Stimulated activated naive CD8-positive, alpha-beta T cell treated with anti-CD3 and anti-CD28 coated beads, Interleukin-15, Interleukin-2, amounts not matched to agents 100 ng/mL and 50 ng/mL, for 24 hours (primary cell): Measurements from ENCODE around the gene LMF1.

Experiments used
- H3K27ac Mint-ChIP-seq: one replicate; pipeline ENCODE4 v1.8.0; 2021; ENCODE audit warnings: mild to moderate bottlenecking, mixed read lengths
- H3K27me3 Mint-ChIP-seq: one replicate; pipeline ENCODE4 v1.8.0; 2021; ENCODE audit warnings: mixed read lengths
- H3K36me3 Mint-ChIP-seq: one replicate; pipeline ENCODE4 v1.8.0; 2021; ENCODE audit warnings: low read depth, mixed read lengths
- H3K4me1 Mint-ChIP-seq: one replicate; pipeline ENCODE4 v1.8.0; 2021; ENCODE audit warnings: low read depth, mixed read lengths
- H3K4me3 Mint-ChIP-seq: one replicate; pipeline ENCODE4 v1.8.0; 2021; ENCODE audit warnings: mild to moderate bottlenecking, mixed read lengths
- H3K9me3 Mint-ChIP-seq: one replicate; pipeline ENCODE4 v1.8.0; 2021; ENCODE audit warnings: mixed read lengths

The LMF1 gene

DNA sequence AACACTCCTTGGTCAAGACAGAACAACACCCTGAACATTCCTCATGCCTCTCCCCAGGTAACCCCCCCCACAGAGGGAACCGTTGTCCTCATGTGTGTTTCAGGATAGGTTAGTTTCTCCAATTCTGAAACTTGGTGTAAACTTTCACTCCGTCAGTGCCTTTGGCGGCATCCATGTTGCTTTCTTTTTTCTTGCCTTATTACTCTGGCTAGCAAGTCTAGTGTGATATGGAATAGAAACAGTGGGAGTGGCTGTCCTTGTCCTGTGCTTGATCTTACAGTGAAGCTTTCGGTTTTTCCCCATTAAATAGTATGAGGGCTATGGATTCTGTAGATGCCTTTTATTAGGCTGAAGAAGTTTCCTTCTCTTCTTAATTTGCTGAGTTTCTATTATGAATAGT, 134.6 kb downstream of the LMF1 start:
- Mint-ChIP-seq H3K27me3 (no peaks in the 10 kb centered on the region), H3K4me1 (no peaks in the 10 kb centered on the region), H3K36me3 (no peaks in the 10 kb centered on the region), H3K4me3 (no peak overlapping the region), H3K9me3 (peaks cover 5% of the 10 kb centered on the region), H3K27ac (no peak overlapping the region)

DNA sequence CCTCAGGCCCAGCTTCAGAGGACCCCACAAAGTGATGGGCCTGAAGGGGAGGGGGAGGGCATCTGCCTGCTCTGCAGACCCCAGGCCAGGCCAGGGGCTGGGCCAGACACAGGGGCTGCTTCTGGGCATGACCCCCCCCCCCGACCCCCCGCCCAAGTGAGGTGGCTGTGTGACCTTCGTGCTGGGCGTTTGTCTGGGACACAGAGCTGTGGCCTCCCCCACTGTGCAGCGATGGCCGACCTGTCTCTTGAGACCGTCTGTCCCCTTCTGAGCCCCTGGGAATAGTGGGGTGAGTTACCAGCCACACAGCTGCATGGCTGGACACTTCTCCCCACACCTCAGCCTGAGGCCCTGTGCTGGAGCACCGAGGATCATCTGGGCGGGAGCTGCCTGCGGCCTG, 135.4 kb downstream of the LMF1 start:
- no peak overlapping the region for H3K27ac Mint-ChIP-seq
- H3K9me3 Mint-ChIP-seq: peaks cover 5% of the 10 kb centered on the region
- no peaks in the 10 kb centered on the region for H3K27me3 Mint-ChIP-seq
- no peaks in the 10 kb centered on the region for H3K4me1 Mint-ChIP-seq
- H3K4me3 Mint-ChIP-seq: no peak overlapping the region
- no peaks in the 10 kb centered on the region for H3K36me3 Mint-ChIP-seq

DNA sequence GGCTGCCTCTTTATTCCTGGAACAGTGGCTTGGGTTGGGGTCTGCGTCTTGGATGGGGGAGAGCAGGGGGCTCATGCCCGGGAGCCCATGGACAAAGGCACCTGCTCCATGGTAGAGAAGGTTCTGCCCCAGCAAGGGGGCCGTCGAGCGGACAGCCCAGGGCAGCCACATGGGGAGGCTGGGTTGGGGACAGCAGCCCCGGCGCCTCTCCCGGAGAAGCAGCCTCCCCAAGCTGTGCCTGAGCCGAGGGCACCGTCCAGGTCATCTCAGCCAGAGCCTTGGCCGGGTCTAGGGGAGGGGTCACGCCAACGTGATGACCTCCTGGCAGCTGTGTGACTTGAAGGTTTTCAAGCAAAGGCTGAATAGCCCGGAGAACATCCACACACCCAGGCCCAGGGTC, 137.4 kb downstream of the LMF1 start:
- no peaks in the 10 kb centered on the region for H3K27me3 Mint-ChIP-seq
- peaks cover 5% of the 10 kb centered on the region for H3K9me3 Mint-ChIP-seq
- no peaks in the 10 kb centered on the region for H3K4me1 Mint-ChIP-seq
- H3K36me3 Mint-ChIP-seq: no peaks in the 10 kb centered on the region
- no peak overlapping the region for H3K4me3 Mint-ChIP-seq
- no peak overlapping the region for H3K27ac Mint-ChIP-seq

DNA sequence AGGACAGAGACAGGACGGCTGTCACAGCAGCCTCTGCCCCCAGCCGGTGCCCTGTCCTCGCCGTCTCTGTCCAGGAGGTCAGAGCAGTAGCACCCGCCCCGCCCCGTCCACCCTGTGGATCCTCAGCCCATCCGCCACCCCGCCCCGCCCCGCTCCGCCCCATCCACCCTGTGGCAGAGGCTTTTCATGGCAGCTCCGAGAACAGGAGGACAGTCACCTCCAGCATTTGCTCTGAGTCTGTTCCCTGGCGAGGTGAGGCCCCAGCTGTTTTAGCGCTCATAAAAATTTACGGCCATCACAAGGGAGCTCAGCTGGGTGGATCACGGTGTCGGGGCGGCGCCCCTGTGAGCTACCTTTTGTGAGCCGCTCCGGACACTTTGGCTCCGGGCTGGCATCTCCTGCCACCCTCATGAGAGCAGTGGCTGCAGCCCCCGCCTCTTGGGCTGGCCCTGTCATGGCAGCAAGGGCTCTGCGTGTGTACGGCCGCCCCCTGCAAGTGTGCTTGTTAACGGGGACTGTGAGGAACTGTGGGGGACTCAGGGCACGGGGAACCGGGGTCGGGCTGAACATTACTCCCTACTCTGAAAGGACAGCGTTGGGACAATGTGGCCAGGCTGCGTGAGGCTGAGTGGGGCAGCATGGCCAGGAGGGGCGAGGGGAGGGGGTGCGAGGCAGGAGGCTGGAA, 138.0 kb downstream of the LMF1 start:
- Mint-ChIP-seq H3K9me3 (peaks cover 5% of the 10 kb centered on the region), H3K27me3 (no peaks in the 10 kb centered on the region), H3K36me3 (no peaks in the 10 kb centered on the region), H3K27ac (no peak overlapping the region), H3K4me1 (no peaks in the 10 kb centered on the region), H3K4me3 (no peak overlapping the region)

DNA sequence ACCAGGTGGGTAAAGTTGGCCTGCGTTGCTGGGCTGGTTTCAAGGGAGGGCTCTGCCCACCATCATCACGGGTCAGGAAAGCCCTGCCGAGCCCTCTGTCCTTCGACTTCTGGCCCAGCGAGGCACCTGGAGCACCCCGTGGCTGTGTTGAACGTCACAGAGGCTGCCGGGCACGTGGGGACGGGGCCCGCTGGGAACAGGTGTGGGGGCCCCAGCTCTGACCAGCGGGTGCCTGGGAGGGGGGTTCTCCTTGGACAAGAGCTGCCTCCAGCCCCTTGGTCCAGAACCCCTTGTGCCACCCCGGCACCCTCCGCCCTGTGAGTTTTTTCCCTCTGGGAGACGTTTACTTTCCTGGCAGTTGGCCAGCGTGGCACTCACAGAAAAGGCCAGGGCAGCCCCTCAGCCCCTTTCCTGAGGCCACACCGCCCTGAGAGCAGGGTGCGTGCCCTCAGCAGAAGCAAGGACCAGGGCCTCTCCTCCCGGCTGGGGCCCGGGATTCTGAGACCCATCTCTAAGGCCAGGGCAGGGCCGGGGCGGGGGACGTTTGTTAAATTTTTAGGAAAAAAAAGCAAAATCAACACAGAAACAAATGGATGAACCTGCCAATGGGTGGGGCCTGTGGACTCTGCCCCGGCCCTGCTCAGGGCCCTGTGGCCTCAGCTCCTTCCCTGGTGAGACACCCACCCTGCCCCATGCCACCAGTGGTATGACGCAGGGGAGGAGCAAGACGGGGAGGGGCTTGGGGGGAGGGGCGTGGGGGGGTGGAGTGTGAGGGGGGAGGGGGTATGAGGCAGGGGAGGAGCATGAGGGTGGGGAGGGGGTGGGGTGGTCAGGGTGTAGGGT, 139.0 kb downstream of the LMF1 start:
- Mint-ChIP-seq H3K27me3 (no peaks in the 10 kb centered on the region), H3K4me3 (no peak overlapping the region)

DNA sequence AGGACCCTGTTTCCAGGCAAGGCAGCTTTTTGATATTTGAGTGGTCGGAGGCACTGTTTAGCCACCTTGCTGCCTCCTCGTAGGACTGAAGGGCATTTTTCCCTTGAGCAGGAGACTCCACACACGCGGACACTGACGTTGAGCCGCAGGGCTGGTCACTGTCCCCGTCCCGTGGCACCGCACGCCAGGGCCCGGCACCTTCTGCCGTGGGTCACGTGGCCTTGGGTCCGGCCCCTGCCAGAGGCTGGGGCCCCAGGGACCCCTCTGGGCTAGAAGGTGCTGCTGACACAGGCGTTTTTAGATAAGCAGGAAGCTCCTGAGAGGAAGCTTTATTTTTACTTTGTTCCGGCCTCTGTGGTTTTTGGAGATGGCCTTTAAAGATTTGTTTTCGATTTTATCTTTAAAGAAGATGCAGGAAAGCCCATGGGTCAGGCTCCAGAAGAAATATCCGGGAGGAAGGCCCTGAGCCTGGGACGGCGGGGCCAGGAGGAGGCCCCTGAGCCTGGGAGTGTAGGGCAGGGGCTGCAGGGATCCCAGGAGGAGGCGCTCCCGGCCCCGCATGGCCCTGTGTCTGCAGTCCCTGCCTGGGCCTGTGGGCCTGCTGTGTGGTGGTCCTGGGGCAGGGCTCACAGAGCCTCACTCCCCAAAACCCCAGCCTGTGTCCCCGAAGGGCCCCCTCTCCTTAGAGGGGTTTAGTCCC, 139.8 kb downstream of the LMF1 start:
- Mint-ChIP-seq H3K27ac (no peak overlapping the region), H3K36me3 (no peaks in the 10 kb centered on the region), H3K4me1 (no peaks in the 10 kb centered on the region), H3K4me3 (no peak overlapping the region), H3K27me3 (no peaks in the 10 kb centered on the region), H3K9me3 (no peaks in the 10 kb centered on the region)

More for the DNA sequence above, 139.0 kb downstream of the LMF1 start:
- Mint-ChIP-seq H3K27ac (no peak overlapping the region), H3K36me3 (no peaks in the 10 kb centered on the region), H3K4me1 (no peaks in the 10 kb centered on the region), H3K9me3 (peaks cover 5% of the 10 kb centered on the region)

DNA sequence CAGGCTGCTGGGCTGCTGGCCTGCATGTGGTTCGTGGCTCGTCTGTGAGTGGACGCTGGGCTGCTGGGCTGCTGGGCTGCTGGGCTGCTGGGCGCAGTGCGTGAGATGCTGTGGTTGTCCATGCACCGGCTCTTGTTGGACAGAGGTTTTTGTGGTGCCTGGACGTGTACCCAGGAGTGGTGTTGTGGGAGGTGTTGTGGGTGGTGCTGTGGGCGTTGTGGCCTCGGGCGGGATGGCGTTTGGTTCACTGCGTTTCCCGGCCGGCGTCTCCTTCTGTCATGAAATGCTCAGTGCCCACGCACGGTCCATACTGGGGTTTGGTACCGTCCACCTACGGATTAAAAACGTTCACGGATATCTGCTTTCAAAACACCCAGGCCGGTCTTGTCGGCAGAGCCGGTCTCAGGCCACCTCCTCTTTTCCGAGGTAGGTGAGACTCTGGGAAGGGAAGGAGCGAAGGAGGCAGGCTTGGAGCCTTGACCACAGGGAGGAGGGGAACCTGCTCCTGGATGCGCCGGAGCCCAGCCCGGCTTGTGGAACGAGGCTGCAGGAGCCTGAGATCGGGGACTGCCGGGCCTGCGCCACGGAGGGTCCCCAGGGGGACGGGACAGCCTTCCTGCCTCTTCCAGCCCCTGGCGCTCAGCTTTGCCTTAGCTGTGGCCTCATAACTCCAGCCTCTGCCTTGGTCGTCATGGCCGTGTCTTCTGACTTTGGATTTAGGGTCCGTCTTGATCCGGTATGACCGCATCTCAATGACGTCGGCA, 140.5 kb downstream of the LMF1 start:
- no peak overlapping the region for H3K27ac Mint-ChIP-seq
- H3K27me3 Mint-ChIP-seq: peaks cover 5% of the 10 kb centered on the region
- H3K4me3 Mint-ChIP-seq: no peak overlapping the region
- no peaks in the 10 kb centered on the region for H3K4me1 Mint-ChIP-seq
- H3K9me3 Mint-ChIP-seq: no peaks in the 10 kb centered on the region
- H3K36me3 Mint-ChIP-seq: no peaks in the 10 kb centered on the region

DNA sequence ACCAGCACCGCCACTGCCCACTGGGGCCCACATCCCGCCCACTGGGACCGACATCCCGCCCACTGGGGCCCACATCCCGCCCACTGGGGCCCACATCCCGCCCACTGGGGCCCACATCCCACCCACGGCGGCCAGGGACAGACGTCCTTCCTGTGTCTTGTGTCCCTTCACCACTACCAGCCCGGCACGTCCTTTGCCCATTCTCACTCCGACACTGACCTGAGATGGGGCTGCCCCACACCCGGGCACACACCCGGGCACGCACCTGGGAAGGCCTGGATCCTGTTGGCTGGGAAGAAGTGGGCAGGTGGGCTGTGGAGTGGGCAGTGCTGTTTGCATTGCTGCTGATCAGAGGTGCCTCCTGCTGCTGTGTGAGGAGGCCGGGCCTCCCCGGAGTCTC, 141.9 kb downstream of the LMF1 start:
- no peaks in the 10 kb centered on the region for H3K9me3 Mint-ChIP-seq
- peaks cover 5% of the 10 kb centered on the region for H3K27me3 Mint-ChIP-seq
- no peaks in the 10 kb centered on the region for H3K4me1 Mint-ChIP-seq
- no peak overlapping the region for H3K4me3 Mint-ChIP-seq
- H3K36me3 Mint-ChIP-seq: no peaks in the 10 kb centered on the region
- H3K27ac Mint-ChIP-seq: no peak overlapping the region

DNA sequence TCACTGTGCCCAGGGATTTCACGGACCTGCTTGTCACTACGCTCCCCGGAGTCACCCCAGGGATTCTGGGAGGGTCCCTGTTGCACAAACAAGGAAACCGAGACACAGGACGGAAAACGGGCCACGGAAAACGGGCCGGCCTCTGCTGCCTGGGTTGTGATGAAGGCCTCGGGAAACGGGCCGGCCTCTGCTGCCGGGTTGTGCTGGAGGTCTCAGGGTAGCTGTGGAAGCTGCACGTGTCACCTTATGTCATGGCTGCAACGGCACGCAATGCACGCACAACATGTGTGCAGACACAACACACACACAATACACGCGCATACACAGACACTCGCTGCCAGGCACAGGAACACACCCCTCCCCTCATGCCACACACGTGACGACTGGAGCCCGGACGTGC, 143.3 kb downstream of the LMF1 start:
- Mint-ChIP-seq H3K4me3 (no peak overlapping the region), H3K27ac (no peak overlapping the region), H3K9me3 (no peaks in the 10 kb centered on the region), H3K36me3 (no peaks in the 10 kb centered on the region), H3K4me1 (no peaks in the 10 kb centered on the region), H3K27me3 (peaks cover 8% of the 10 kb centered on the region)

DNA sequence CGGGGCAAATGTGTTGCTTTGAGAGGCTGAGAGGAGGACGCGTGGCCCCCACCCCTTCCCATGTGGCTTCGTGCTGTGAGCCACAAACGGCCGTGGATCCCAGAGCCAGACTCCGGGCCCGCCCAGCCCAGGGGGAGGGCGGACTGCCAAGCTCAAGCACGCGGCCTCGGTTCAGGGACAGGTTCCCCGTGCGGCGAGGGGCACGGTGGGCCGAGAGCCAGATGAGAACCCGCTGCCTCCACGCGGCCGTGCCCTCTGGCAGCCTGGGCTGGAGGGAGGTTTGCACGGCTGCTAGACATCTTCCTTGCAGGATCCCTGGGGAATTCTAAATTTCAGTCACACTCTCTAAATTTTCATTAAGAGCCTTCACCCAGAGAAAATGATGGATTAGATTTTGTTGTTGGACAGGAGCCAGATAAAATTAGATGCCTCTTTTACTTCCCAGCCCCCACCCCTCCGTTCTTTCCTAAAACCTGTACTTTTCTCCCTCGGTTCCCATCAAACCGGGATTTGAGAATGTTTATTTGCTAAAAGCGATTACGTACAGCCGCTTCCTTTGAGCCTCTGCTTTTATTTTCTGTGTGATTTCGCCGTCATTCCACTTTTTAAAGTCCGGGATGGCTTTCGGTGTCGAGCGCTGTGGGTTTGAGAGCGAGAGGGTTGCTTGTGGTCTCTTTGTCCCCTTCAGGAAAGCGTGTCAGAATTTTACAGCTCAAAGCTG, 145.3 kb downstream of the LMF1 start:
- no peak overlapping the region for H3K27ac Mint-ChIP-seq
- H3K36me3 Mint-ChIP-seq: no peaks in the 10 kb centered on the region
- no peak overlapping the region for H3K4me3 Mint-ChIP-seq
- H3K27me3 Mint-ChIP-seq: peaks cover 12% of the 10 kb centered on the region
- H3K9me3 Mint-ChIP-seq: no peaks in the 10 kb centered on the region
- no peaks in the 10 kb centered on the region for H3K4me1 Mint-ChIP-seq

DNA sequence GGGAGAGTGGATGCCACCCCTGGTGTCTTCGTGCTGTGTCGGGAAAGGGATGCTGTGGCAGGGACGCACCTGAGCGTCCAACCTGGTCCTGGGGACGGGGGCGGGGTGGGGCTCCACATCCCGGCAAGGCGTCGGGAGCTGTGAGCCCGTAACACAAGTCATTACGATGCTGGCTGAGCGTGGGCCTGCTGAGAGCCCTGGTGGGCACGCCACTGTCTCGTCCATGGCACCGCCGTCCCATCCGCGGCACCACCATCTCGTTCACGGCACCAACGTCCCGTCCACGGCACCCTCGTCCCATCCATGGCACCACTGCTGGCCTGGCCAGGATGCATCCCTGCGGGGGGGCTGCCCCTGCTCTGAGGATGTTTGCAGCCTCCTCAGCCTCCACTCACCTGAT, 146.2 kb downstream of the LMF1 start:
- no peaks in the 10 kb centered on the region for H3K36me3 Mint-ChIP-seq
- H3K27me3 Mint-ChIP-seq: peaks cover 17% of the 10 kb centered on the region
- no peak overlapping the region for H3K4me3 Mint-ChIP-seq
- no peaks in the 10 kb centered on the region for H3K9me3 Mint-ChIP-seq
- H3K27ac Mint-ChIP-seq: no peak overlapping the region
- H3K4me1 Mint-ChIP-seq: peaks cover 6% of the 10 kb centered on the region

DNA sequence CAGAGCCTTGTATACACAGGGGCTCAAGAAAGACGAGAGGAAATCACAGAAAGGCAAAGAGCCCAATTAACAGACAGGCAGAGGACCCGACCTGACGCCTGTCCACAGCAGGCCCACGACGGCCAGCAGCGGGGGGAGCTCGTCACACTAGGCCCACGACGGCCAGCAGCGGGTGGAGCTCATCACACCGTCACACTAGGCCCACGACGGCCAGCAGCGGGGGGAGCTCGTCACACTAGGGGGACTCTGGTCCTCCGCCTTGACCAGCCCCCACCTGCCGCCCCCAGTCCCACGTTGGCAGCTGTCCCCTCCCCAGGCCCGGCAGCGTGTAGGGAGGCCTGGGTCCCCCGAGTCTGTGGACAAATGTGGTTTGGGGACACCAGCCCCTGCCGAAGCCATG, 146.6 kb downstream of the LMF1 start:
- no peak overlapping the region for H3K27ac Mint-ChIP-seq
- no peaks in the 10 kb centered on the region for H3K9me3 Mint-ChIP-seq
- no peak overlapping the region for H3K4me3 Mint-ChIP-seq
- H3K4me1 Mint-ChIP-seq: peaks cover 10% of the 10 kb centered on the region
- no peaks in the 10 kb centered on the region for H3K36me3 Mint-ChIP-seq
- peaks cover 18% of the 10 kb centered on the region for H3K27me3 Mint-ChIP-seq

DNA sequence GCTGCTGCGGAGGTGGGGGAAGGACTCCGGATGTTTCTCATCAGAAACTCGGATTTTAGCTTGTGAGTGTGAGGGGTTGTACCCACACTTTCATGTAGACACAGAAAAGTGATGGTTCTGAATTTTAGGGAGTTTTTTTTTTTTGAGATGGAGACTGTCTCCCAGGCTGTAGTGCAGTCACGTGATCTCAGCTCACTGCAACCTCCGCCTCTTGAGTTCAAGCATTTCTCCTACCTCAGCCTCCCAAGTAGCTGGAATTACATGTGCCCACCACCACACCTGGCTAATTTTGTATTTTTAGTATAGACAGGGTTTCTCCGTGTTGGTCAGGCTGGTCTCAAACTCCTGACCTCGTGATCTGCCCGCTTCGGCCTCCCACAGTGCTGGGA, 147.9 kb downstream of the LMF1 start:
- Mint-ChIP-seq H3K36me3 (no peaks in the 10 kb centered on the region), H3K27me3 (peaks cover 18% of the 10 kb centered on the region), H3K9me3 (no peaks in the 10 kb centered on the region), H3K27ac (no peak overlapping the region), H3K4me3 (no peak overlapping the region), H3K4me1 (peaks cover 11% of the 10 kb centered on the region)

DNA sequence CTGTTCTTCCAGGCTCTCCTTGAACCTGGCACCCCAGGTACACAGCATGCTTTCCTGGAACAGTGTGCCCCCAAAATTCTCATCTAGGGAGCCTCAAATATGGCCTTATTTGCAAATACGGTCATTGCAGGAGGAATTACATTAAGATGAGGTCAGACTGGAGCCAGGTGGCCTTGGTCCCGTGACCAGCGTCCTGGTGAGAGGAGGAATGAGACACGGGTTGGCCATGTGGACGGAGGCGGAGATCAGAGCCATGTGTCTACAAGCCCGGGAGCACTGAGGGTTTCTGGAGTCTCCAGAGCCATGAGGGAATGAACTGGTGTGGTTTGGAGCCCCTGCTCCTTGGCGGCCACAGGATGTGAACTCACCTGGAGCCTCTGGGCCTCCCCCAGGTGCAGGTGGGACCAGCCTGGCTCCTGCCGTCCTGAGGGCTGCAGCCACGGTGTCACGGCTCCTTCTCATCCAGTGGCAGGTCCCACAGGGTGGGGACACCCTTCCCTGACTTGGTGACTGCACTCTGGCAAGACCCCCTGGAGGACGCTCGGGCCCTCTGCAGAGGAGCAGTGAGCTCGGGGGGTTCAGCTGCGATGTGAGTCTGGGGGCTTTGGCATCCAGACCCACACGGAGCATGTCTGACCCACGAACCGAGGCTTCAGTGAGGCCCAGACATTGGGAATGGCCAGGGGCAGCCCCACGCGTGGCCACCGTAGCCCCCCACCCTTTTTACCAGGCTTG, 148.4 kb downstream of the LMF1 start:
- no peak overlapping the region for H3K4me3 Mint-ChIP-seq
- H3K9me3 Mint-ChIP-seq: no peaks in the 10 kb centered on the region
- H3K27ac Mint-ChIP-seq: no peak overlapping the region
- peaks cover 11% of the 10 kb centered on the region for H3K4me1 Mint-ChIP-seq
- peaks cover 18% of the 10 kb centered on the region for H3K27me3 Mint-ChIP-seq
- H3K36me3 Mint-ChIP-seq: no peaks in the 10 kb centered on the region
